Neuron (in vitro differentiated cells): Measurements from ENCODE around the gene ADRA2B.
"Not testable (repeated sequence)": the region's sequence is repeated elsewhere in the genome, so short reads cannot be mapped to it uniquely, and the experiment has no call there.

Source experiments
- H2AFZ ChIP-seq: one replicate; pipeline ENCODE4 v1.6.1; 2013; ENCODE audit warnings: low read depth, mild to moderate bottlenecking, inconsistent platforms, low read length, moderate library complexity
- H3K27me3 ChIP-seq: one replicate; pipeline ENCODE4 v1.6.1; 2013; ENCODE audit warnings: low read length; ENCODE audit not compliant: insufficient read depth
- H3K36me3 ChIP-seq: one replicate; pipeline ENCODE4 v1.6.1; 2013; ENCODE audit warnings: low read length; ENCODE audit not compliant: insufficient read depth
- H3K4me1 ChIP-seq: one replicate; pipeline ENCODE4 v1.6.1; 2013; ENCODE audit warnings: low read length; ENCODE audit not compliant: insufficient read depth
- H3K4me3 ChIP-seq: 2 replicates; pipeline ENCODE4 v1.5.1; 2013; ENCODE audit warnings: mild to moderate bottlenecking, low read length, moderate library complexity
- H3K9me3 ChIP-seq: one replicate; pipeline ENCODE4 v1.6.1; 2013; ENCODE audit warnings: low read length

The ADRA2B gene

DNA sequence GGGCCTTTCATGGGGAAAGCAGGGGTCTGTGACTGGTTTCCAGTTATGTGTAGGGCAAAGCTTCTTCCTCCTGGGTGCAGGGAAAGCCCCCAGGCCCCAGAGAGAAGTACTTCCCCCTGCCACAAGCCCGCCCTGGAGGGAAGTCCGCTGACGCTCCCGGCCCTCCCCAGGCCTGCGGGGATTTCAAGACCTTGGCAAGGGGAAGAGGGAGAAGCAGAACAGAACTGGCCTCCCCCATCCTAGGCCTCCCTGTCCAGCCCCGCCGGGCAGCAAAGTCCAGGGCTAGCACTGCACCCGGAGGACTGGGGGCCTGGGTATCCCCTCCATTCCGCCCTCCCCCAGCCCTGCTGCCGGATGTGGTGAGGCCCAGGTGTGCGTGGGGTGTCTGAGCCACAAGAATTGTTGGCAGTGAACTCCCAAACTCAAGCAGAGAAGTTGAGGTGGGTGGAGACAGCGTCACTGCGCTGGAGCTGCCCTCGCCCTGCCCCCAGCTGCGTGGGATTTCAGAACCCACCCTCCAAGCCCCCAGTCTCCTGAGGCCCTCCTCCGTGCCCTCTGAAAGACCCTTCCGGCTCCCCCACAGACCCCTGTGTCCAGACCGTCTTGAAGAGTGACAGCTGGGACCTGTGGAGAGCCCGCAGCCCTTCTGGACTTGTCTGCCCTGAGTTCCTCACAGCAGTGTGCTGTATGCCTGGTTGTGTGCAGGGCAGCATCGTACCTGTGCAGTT, 29.9 kb upstream of the ADRA2B start:
- no peaks in the 10 kb centered on the region for H3K9me3 ChIP-seq
- H3K27me3 ChIP-seq: peaks cover 52% of the 10 kb centered on the region
- H2AFZ ChIP-seq: no peak overlapping the region
- H3K4me3 ChIP-seq: no peak overlapping the region
- peaks cover 13% of the 10 kb centered on the region for H3K4me1 ChIP-seq
- H3K36me3 ChIP-seq: no peaks in the 10 kb centered on the region

DNA sequence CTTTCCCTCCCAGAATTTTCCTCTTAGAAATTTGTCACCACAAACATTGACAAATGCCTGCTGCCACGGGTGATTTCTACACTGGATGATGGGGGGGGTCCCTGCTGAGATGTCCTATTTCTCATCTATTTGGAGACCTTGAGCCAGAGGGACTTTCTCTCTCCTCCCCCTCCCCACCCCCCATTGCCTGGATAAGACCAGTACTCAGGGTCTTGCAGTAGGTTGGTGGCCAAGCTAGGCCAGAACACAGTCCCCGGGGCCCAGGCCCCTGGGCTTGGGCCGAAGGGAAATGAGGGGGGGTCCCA, 29.4 kb upstream of the ADRA2B start:
- Histone ChIP-seq H2AFZ (no peak overlapping the region), H3K27me3 (peaks cover 52% of the 10 kb centered on the region), H3K9me3 (no peaks in the 10 kb centered on the region), H3K4me1 (peaks cover 13% of the 10 kb centered on the region), H3K36me3 (no peaks in the 10 kb centered on the region), H3K4me3 (no peak overlapping the region)

DNA sequence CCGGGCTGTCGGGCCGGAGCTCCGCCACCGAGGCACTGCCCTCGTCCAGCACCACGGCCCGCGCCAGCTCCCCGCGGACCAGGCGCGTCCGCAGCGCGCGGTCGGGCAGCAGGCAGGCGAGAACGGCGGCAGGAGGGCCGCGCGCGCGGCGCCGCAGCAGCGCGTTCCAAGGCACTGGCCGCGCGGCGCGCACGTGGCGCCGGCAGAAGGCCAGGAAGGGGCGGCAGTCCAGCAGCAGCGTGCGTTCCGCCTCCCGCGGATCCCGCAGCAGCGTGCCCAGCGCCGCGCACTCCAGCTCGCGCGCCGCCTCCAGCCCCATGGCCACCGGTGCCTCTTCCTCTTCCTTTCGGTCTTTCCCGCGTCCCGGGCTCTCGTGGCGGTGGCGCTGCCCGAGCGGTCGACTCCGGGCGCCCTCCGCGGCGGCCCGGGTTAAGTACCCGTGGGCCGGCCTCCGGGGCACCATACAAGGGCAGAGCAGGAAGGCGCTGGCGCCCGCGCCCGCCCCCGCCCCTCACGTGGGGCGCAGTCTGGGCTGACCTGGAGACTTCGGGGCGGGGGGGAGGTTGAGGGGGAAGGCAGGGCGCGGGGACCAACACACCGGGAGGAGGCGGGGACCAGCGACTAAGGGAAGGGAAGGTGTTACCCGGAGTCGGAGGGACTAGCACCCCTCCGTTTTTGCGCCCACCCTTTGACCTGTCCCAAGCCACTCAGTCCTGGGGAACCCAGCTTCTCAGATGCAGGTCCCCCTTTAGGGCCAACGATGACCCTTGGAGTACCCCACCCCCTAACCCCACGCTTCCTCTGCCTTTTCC, 28.9 kb upstream of the ADRA2B start, which contains the start of gene DUSP2:
TSS of gene DUSP2 (minus strand) at position 405 of the 812 bp plus-strand sequence. CDS start at position 319, 86 bp downstream.
- Histone ChIP-seq H3K9me3 (no peaks in the 10 kb centered on the region), H3K4me1 (peaks cover 13% of the 10 kb centered on the region), H3K36me3 (no peaks in the 10 kb centered on the region), H3K27me3 (peaks cover 52% of the 10 kb centered on the region), H3K4me3 (peak within 1 kb of the TSS; percentile 33), H2AFZ (peak within 1 kb of the TSS; percentile 54)

DNA sequence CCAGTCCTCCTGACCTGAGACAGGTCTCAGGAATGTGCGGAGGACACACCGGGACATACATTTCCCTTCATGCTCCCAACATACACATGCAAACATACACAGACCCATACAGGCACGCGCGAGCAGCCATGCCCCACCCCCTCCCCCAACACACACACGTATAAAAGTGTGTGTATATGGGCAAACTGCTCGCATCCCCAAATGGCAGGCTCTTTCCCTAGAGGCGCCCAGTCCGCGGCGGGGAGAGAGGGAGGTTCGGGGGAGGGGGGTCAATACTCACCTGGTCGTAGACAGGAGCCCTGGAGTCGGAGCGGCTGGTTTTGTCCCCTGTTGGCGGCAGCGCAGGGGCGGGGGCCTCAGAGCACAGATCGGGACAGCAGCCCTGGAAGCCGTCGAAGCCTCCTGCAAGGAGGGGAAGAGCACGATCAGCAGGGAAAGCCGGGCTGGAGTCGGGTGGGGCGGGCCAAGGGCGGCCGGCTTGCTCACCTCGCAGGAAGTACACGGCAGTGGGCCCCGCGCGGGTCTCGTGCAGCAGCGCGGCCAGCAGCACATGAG, 28.2 kb upstream of the ADRA2B start:
- Histone ChIP-seq H3K4me1 (peaks cover 13% of the 10 kb centered on the region), H3K36me3 (no peaks in the 10 kb centered on the region), H2AFZ (peak overlapping the region; percentile 54), H3K9me3 (no peaks in the 10 kb centered on the region), H3K4me3 (peak overlapping the region; percentile 33), H3K27me3 (peaks cover 52% of the 10 kb centered on the region)

- peaks cover 52% of the 10 kb centered on the region for H3K27me3 ChIP-seq
- no peak overlapping the region for H3K4me3 ChIP-seq
- H3K36me3 ChIP-seq: no peaks in the 10 kb centered on the region
- no peaks in the 10 kb centered on the region for H3K9me3 ChIP-seq
- no peak overlapping the region for H2AFZ ChIP-seq
- H3K4me1 ChIP-seq: peaks cover 10% of the 10 kb centered on the region
Observed at GRCh38 chr2:96143848-96144480, 27.6 kb upstream of the ADRA2B start.

GRCh38 chr2:96143231-96143847, 27.0 kb upstream of the ADRA2B start:
- Histone ChIP-seq H3K9me3 (no peaks in the 10 kb centered on the region), H3K36me3 (no peaks in the 10 kb centered on the region), H2AFZ (no peak overlapping the region), H3K4me1 (peaks cover 5% of the 10 kb centered on the region), H3K27me3 (peaks cover 52% of the 10 kb centered on the region), H3K4me3 (no peak overlapping the region)

DNA sequence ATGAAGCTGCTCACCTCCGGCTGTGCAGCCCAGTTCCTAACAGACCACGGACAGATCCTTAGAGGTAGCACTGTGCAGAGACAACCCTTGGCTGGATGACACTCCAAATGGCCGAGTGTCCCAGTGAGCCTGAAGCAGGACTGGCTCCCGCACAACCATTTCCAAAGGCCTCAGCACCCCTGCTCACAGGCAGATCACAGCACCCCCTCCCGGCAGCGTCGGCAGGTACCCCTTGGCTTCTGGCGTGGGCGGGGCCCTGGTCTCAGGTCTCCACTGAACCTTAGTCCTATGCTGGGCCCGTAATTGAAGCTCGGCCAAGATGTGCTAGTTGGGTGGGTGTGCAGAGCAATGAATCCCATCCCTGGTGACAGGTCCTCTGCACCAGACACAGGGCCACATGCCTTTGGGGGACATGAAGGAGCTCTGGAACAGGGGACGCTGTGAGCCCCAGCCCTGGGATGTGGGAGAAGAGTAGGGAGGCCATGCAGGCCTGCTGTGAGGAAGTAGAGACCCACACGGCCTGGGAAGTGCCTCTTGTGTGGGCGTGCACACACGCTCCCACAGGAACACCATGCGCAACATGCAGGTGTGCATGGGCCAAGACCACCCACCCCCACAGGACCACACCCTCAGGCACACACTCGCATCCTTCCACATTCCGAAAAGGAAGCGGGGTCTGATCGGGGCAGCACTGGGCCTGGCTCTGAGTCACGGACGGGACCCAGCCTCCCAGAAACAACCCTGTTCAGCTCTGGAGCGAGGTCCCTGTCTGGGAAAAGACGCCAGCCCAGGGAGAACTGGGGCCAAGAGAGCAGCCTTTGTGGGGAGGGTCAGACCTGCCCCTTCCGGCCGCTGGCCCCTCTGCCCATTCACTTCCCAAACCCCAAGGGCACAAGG, 26.1 kb upstream of the ADRA2B start:
- Histone ChIP-seq H3K36me3 (no peaks in the 10 kb centered on the region), H3K27me3 (peaks cover 52% of the 10 kb centered on the region)

GRCh38 chr2:96141624-96141967, 25.2 kb upstream of the ADRA2B start:
- not testable (repeated sequence) for H3K36me3 ChIP-seq, H3K9me3 ChIP-seq, H3K4me1 ChIP-seq, H3K4me3 ChIP-seq, H2AFZ ChIP-seq
- H3K27me3 ChIP-seq: peaks cover 43% of the 10 kb centered on the region

More for the DNA sequence above, 26.1 kb upstream of the ADRA2B start:
- no peaks in the 10 kb centered on the region for H3K9me3 ChIP-seq
- no peak overlapping the region for H2AFZ ChIP-seq
- peaks cover 3% of the 10 kb centered on the region for H3K4me1 ChIP-seq
- H3K4me3 ChIP-seq: no peak overlapping the region

DNA sequence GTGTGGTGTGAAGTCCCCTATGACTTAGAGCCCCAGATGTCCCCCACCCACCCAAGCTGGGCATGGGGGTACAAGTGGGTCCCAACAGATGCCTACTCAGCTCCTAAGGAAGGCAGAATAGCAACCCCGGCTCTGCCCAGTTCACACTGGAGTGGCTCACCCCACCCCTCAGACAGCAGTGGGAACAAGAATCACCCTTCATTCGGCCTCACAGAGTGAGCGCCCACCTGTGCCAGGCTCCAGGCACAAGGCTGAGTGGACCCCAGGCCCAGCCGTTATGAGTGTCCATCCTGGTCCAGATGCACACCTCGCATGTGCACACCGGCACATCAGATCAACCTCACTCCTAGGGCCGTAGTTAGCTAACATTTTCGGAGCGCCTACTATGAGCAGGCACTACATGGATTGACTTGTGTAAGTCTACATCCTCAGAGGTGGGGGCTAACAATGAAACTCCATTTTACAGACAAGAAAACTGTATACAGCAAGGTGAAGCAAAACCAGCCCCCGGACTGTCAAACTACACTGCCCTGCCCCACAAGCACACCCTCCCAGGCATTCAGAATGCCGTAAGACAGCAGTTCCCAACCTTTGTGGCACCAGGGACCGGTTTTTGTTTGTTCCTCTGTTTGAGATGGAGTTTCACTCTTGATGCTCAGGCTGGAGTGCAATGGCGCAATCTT, 24.7 kb upstream of the ADRA2B start:
- Histone ChIP-seq H3K36me3 (no peaks in the 10 kb centered on the region), H3K4me1 (no peaks in the 10 kb centered on the region), H3K9me3 (no peaks in the 10 kb centered on the region), H3K27me3 (peaks cover 41% of the 10 kb centered on the region), H3K4me3 (no peak overlapping the region), H2AFZ (no peak overlapping the region)

- no peak overlapping the region for H2AFZ ChIP-seq
- no peaks in the 10 kb centered on the region for H3K36me3 ChIP-seq
- H3K4me3 ChIP-seq: no peak overlapping the region
- no peaks in the 10 kb centered on the region for H3K4me1 ChIP-seq
- H3K9me3 ChIP-seq: no peaks in the 10 kb centered on the region
- H3K27me3 ChIP-seq: peaks cover 44% of the 10 kb centered on the region
Observed at GRCh38 chr2:96139181-96139758, 22.9 kb upstream of the ADRA2B start.

GRCh38 chr2:96138179-96139145, 22.1 kb upstream of the ADRA2B start, which contains the start of gene ASTL:
ASTL (minus strand) TSS chr2:96138502; CDS start chr2:96138436, 66 bp downstream.
- H2AFZ ChIP-seq: no peak within 1 kb of the TSS
- H3K27me3 ChIP-seq: peaks cover 44% of the 10 kb centered on the region
- no peaks in the 10 kb centered on the region for H3K36me3 ChIP-seq
- no peaks in the 10 kb centered on the region for H3K9me3 ChIP-seq
- no peak within 1 kb of the TSS for H3K4me3 ChIP-seq
- H3K4me1 ChIP-seq: no peaks in the 10 kb centered on the region
